Liver (tissue), 3 donors: ENCODE data around the gene CCDC152.

Experiments used
- ATF3 ChIP-seq: IDR thresholded peaks from 2 replicates; pipeline ENCODE4 v1.6.1; 2016; ENCODE audit warnings: antibody characterized with exemption
- CTCF ChIP-seq: fragments of 150-350 bp; IDR thresholded peaks from 2 replicates; pipeline ENCODE4 v1.5.1; 2017; ENCODE audit warnings: improper control_type of control experiment, low read depth, low read length; ENCODE audit not compliant: missing input control
- EGR1 ChIP-seq, 2 donors: IDR thresholded peaks; 2 replicates each; pipeline ENCODE4 v1.6.1; 2016 to 2018; ENCODE audit warnings: antibody characterized with exemption in 2 of 2, low read depth in 2 of 2
- MAX ChIP-seq: IDR thresholded peaks from 2 replicates; pipeline ENCODE4 v1.6.1; 2016; ENCODE audit warnings: antibody characterized with exemption
- donor health status: healthy.
- donor health status: healthy.

- TF ChIP-seq ATF3 (no peak), CTCF (no peak), EGR1 (IDR thresholded peaks at IDR 0.05; ENCODE audit: low read depth in 2 of 2) (no peak), MAX (no peak)
Measured at GRCh38 chr5:42839196-42839595, 82.6 kb downstream of the CCDC152 start.
